Fibroblast of villous mesenchyme (primary cell): ENCODE results near the gene TEC. TPM values are rescaled to one million over a fixed set of nuclear protein-coding genes. Genes with fewer than 3 reads are reported as not detected.

Source experiments
- DNase-seq: peaks from one replicate; pipeline ENCODE4 v3.0.0-alpha.2; 2010; ENCODE audit warnings: low read depth
- H3K4me3 ChIP-seq: 2 replicates; pipeline ENCODE4 v1.5.1; 2011; ENCODE audit warnings: low read depth, mild to moderate bottlenecking, low read length
- total RNA-seq: library from RNA; depleted of rRNA; stranded (reverse); fragments of >200 nt; gene quantifications from 2 replicates; pipeline ENCODE4 v1.2.3, GENCODE V29; 2012
- TF ChIP-seq, protein P1 (sequence below): IDR thresholded peaks from 2 replicates; pipeline ENCODE4 v1.5.1; 2012; ENCODE audit warnings: low read depth, mild to moderate bottlenecking, low read length; ENCODE audit not compliant: insufficient read depth

Gene TEC
- total RNA-seq, 1 donor, result 0.43 TPM

GRCh38 chr4:48266781-48267180 lies 2.9 kb downstream of the TEC start:
- no peak overlapping the region for H3K4me3 ChIP-seq
- TF ChIP-seq, protein P1, sequence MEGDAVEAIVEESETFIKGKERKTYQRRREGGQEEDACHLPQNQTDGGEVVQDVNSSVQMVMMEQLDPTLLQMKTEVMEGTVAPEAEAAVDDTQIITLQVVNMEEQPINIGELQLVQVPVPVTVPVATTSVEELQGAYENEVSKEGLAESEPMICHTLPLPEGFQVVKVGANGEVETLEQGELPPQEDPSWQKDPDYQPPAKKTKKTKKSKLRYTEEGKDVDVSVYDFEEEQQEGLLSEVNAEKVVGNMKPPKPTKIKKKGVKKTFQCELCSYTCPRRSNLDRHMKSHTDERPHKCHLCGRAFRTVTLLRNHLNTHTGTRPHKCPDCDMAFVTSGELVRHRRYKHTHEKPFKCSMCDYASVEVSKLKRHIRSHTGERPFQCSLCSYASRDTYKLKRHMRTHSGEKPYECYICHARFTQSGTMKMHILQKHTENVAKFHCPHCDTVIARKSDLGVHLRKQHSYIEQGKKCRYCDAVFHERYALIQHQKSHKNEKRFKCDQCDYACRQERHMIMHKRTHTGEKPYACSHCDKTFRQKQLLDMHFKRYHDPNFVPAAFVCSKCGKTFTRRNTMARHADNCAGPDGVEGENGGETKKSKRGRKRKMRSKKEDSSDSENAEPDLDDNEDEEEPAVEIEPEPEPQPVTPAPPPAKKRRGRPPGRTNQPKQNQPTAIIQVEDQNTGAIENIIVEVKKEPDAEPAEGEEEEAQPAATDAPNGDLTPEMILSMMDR, result no peak
- DNase-seq, result no peak

DNA sequence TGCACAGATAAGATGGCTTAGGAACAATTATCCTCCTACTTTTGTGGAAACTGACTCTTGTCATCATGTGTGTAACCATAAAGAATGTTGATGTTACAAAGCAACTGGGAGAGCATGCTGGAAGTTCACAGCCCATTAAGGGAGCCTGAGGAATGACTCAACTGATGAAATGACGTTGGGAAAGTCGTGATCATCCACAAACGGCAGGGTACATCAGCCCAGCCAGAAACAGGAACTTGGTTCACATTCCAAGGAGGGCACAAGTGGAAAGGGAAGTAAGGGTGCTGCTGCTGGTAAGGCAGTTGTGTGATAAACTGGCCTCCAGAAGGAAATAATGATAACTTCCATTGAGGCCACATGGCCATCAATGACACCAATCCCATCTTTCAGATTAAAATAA lies 6.7 kb downstream of the TEC start:
- no peak for DNase-seq
- no peak overlapping the region for H3K4me3 ChIP-seq

DNA sequence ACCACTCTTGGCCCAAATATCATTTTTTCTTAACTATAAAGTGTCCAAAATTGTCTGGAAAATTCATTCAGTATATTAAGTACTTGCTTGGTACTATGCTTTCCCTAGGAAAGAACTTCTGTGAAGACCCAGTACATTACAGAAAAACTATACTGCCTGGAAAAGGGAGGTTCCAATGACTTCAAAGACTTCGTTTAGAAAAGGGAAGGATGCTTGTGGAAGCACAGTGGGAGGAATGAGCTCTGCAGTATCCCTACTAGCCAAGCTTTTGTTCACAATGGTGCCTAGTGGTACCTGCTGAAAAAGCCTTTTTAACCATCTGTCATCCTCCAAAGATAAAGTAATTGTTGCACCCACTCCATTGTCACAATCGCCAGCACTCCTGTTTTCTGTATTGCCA lies 7.2 kb downstream of the TEC start:
- TF ChIP-seq, protein P1, result no peak
- DNase-seq, result no peak
- H3K4me3 ChIP-seq, result no peak overlapping the region

More for the DNA sequence above, 6.7 kb downstream of the TEC start:
- TF ChIP-seq, protein P1, result no peak

GRCh38 chr4:48261281-48261680 lies 8.4 kb downstream of the TEC start:
- TF ChIP-seq, protein P1, result no peak
- DNase-seq, result no peak
- H3K4me3 ChIP-seq, result no peak overlapping the region

DNA sequence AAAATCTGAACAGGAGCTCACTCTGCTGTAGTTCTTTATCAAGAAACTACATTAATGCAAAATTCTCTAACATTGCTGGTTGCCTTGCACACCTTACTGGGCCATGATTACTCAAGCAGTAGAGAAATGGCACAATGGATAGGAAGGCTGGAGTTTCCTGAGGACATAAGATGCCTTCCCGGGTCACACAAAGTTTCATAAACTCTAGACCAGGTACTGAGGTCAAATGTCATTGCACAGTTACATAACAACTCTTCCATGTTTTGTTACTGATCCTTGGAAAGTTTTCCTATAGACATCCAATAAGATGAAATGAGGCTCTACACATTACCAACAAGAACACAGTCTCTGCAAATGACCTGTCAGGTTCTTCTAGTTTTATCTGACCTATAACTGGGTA lies 9.9 kb downstream of the TEC start:
- H3K4me3 ChIP-seq, result no peak overlapping the region
- DNase-seq, result no peak
- TF ChIP-seq, protein P1, result no peak

DNA sequence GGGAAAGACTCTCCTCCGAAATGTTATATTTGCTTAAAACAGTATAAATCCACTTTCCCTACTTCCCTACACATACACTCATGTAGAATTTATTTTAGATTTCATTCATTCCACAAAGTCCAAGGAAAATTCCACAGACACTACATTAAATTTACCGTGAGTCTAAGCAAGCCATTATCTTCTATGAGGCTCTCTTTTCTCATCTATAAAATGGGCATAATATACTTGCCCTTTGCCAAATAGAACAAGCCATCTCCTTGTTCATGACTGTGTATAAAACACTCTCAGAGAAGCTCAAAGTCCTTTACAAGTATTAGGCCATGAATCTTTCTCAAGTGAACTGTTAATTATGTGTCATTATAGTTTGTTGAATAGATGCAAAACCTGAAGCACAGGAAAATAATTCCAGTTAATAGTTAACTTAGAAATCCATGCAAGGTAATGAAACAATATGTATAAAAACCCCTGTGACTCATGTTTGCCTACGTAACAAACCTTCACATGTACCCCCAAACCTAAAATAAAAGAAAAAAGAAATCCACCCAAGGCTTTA lies 10.7 kb downstream of the TEC start:
- H3K4me3 ChIP-seq, result no peak overlapping the region
- DNase-seq, result no peak
- TF ChIP-seq, protein P1, result no peak

DNA sequence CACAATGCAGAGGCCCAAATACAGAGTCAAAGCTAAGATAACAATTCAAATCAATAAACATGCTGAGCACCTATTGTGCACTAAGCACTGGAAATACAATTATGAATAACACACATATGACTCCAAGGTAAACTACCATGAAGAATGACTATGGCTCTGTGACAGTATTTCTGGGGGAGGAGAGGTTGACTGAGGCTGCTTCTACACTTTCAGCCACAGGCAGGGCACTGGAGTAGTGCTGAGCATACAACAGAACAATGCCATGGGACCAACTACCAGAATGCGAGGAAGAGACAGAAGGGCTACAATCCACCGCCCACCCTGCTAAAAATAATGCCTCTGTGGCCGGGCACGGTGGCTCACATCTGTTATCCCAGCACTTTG lies 13.7 kb downstream of the TEC start:
- H3K4me3 ChIP-seq, result no peak overlapping the region
- DNase-seq, result no peak
- TF ChIP-seq, protein P1, result no peak
